ENCODE data around the gene MGAT5B. TPM values are rescaled to one million over a fixed set of nuclear protein-coding genes. Genes with fewer than 3 reads are reported as not detected.

MGAT5B gene
- total and polyA plus RNA-seq, 2 donors (not counting 1 experiment from before 2014, with no cell fraction given): 0.15 to 37.8 TPM

GRCh38 chr17:76927982-76928381 is 59.8 kb downstream of the MGAT5B start:
- H3K9me3 ChIP-seq (ENCODE audit: control extremely low read depth in 1 of 3, control insufficient read depth in 2 of 3, insufficient read depth in 1 of 3, low read length in 2 of 3): peaks cover 0 to 4% (median 0%) of the 10 kb centered on the region in 3 donors
- 92% methylated on average over 3 of the region's 4 CpGs for WGBS (ENCODE audit: insufficient coverage)
- intact Hi-C loops (cut with micrococcal nuclease): no loop called here
- POLR2A ChIA-PET: no interaction called here
- no peaks in the 10 kb centered on the region for H3K4me1 ChIP-seq (ENCODE audit: control insufficient read depth in 2 of 2, insufficient read depth in 2 of 2, low read length in 2 of 2)
- H3K36me3 ChIP-seq (replicated peaks in 1 of 2; ENCODE audit: control extremely low read depth in 1 of 2, control insufficient read depth in 1 of 2, extremely low read depth in 1 of 2, insufficient read depth in 2 of 2, low read length in 1 of 2): no peaks in the 10 kb centered on the region
- no peak overlapping the region for H2AFZ ChIP-seq (ENCODE audit: insufficient read depth, low read depth, low read length, poor library complexity, severe bottlenecking)
- TF ChIP-seq EZH2 (IDR thresholded peaks at IDR 0.05; ENCODE audit: borderline replicate concordance, insufficient read depth, low read depth, low read length, poor library complexity, severe bottlenecking) (no peak), CTCF (IDR thresholded peaks at IDR 0.05) (no peak)
- no peaks in the 10 kb centered on the region for H4K20me1 ChIP-seq (ENCODE audit: control insufficient read depth, insufficient read depth, low read length, poor library complexity, severe bottlenecking)
- no peak for DNase-seq
- no peak overlapping the region for H3K4me2 ChIP-seq (replicated peaks; ENCODE audit: low read depth, low read length, poor library complexity, severe bottlenecking)
- no peak overlapping the region for H3K4me3 ChIP-seq (ENCODE audit: control extremely low read depth in 1 of 5, extremely low read depth in 1 of 5, insufficient read depth in 1 of 5, low read depth in 2 of 5, low read length in 4 of 5)
- Mint-ChIP-seq H3K9me3 (ENCODE audit: insufficient read depth) (no peaks in the 10 kb centered on the region), H3K4me1 (no peaks in the 10 kb centered on the region), H3K27ac (no peak overlapping the region), H3K4me3 (no peak overlapping the region), H3K27me3 (peaks cover 11% of the 10 kb centered on the region)
- no peaks in the 10 kb centered on the region for H3K79me2 ChIP-seq (ENCODE audit: control insufficient read depth, insufficient read depth, low read length)
- no peak overlapping the region for H3K27ac ChIP-seq (ENCODE audit: low read length in 2 of 2)
- ATAC-seq (ENCODE audit: low read depth): no peak
- CTCF ChIA-PET: interaction anchor here (0.5 to 1.6 kb wide), 2 partner anchors 15 to 60 kb away, joined by 3 to 5 read pairs; partner anchors contain the start of gene MGAT5B
- no peak overlapping the region for H3K9ac ChIP-seq (ENCODE audit: low read length)
- peaks cover 0 to 7% (median 0%) of the 10 kb centered on the region in 4 experiments for H3K27me3 ChIP-seq (replicated peaks in 1 of 4; ENCODE audit: control extremely low read depth in 1 of 4, control insufficient read depth in 3 of 4, insufficient read depth in 4 of 4, low read length in 3 of 4)

GRCh38 chr17:76929148-76929547 is 60.9 kb downstream of the MGAT5B start:
- Histone ChIP-seq H3K36me3 (replicated peaks in 1 of 2; ENCODE audit: control extremely low read depth in 1 of 2, control insufficient read depth in 1 of 2, extremely low read depth in 1 of 2, insufficient read depth in 2 of 2, low read length in 1 of 2) (no peaks in the 10 kb centered on the region), H3K27ac (ENCODE audit: low read length in 2 of 2) (no peak overlapping the region), H3K79me2 (ENCODE audit: control insufficient read depth, insufficient read depth, low read length) (no peaks in the 10 kb centered on the region), H3K9ac (ENCODE audit: low read length) (no peak overlapping the region), H3K9me3 (ENCODE audit: control extremely low read depth in 1 of 3, control insufficient read depth in 2 of 3, insufficient read depth in 1 of 3, low read length in 2 of 3) (peaks cover 0 to 4% (median 0%) of the 10 kb centered on the region in 3 donors), H3K4me2 (replicated peaks; ENCODE audit: low read depth, low read length, poor library complexity, severe bottlenecking) (no peak overlapping the region), H2AFZ (ENCODE audit: insufficient read depth, low read depth, low read length, poor library complexity, severe bottlenecking) (no peak overlapping the region), H3K4me3 (ENCODE audit: control extremely low read depth in 1 of 5, extremely low read depth in 1 of 5, insufficient read depth in 1 of 5, low read depth in 2 of 5, low read length in 4 of 5) (no peak overlapping the region), H3K4me1 (ENCODE audit: control insufficient read depth in 2 of 2, insufficient read depth in 2 of 2, low read length in 2 of 2) (no peaks in the 10 kb centered on the region), H4K20me1 (ENCODE audit: control insufficient read depth, insufficient read depth, low read length, poor library complexity, severe bottlenecking) (no peaks in the 10 kb centered on the region), H3K27me3 (replicated peaks in 1 of 4; ENCODE audit: control extremely low read depth in 1 of 4, control insufficient read depth in 3 of 4, insufficient read depth in 4 of 4, low read length in 3 of 4) (peaks cover 0 to 7% (median 0%) of the 10 kb centered on the region in 4 experiments)
- intact Hi-C loops (cut with micrococcal nuclease): no loop called here
- Mint-ChIP-seq H3K27me3 (peaks cover 13% of the 10 kb centered on the region), H3K4me1 (no peaks in the 10 kb centered on the region), H3K9me3 (ENCODE audit: insufficient read depth) (no peaks in the 10 kb centered on the region), H3K27ac (no peak overlapping the region), H3K4me3 (no peak overlapping the region)
- 83% methylated on average over 2 of the region's 3 CpGs for WGBS (ENCODE audit: insufficient coverage)
- TF ChIP-seq EZH2 (IDR thresholded peaks at IDR 0.05; ENCODE audit: borderline replicate concordance, insufficient read depth, low read depth, low read length, poor library complexity, severe bottlenecking) (no peak), CTCF (IDR thresholded peaks at IDR 0.05) (no peak)
- ChIA-PET POLR2A (interaction anchor here (0.7 kb wide), 1 partner anchor 1309 kb away, joined by 5 read pairs; no protein-coding TSS in a partner anchor), CTCF (no interaction called here)
- DNase-seq: no peak
- no peak for ATAC-seq (ENCODE audit: low read depth)

Data from B cell (primary cell).